H1 (cell line): ENCODE results near the gene DDX43. TPM values are rescaled to one million over a fixed set of nuclear protein-coding genes. Genes with fewer than 3 reads are reported as not detected.

ENCODE experiments used
- CTCF ChIA-PET: fragments of 300-600 bp; sonication (Branson Sonifier 250); formaldehyde crosslinking; loops from one replicate; lab custom pipeline; 2021; ENCODE audit not compliant: partially characterized antibody; lab: Charles Lee
- POLR2A ChIA-PET: fragments of 300-600 bp; sonication (Branson Sonifier 250); formaldehyde crosslinking; loops from one replicate; lab custom pipeline; 2021; ENCODE audit warnings: inconsistent platforms; ENCODE audit not compliant: partially characterized antibody; lab: Charles Lee
- DNase-seq, 2 experiments: peaks; one replicate each; pipeline versions ENCODE4 v3.0.0 to v3.0.0-alpha.2; 2010 to 2022; ENCODE audit warnings: low spot score in 2 of 2, low read depth in 1 of 2, mixed read lengths in 1 of 2
- FAIRE-seq: peaks from 2 replicates; lab custom pipeline; 2011; peaks lifted over from hg19 to GRCh38; lab: Jason Lieb, UNC
- H2AFZ ChIP-seq: 2 replicates; pipeline ENCODE4 v1.8.1; 2012; ENCODE audit warnings: low read length, inconsistent platforms
- H2AK5ac ChIP-seq: 2 replicates; pipeline ENCODE4 v1.6.1; 2013; ENCODE audit warnings: low read depth, low read length
- H2BK120ac ChIP-seq: replicated peaks from 2 replicates; pipeline ENCODE3; 2013; ENCODE audit warnings: low read depth, low read length, inconsistent platforms
- H2BK12ac ChIP-seq: 2 replicates; pipeline ENCODE4 v1.6.1; 2013; ENCODE audit warnings: low read depth, low read length
- H2BK15ac ChIP-seq: 2 replicates; pipeline ENCODE4 v1.6.1; 2013; ENCODE audit warnings: low read length
- H2BK20ac ChIP-seq: 2 replicates; pipeline ENCODE4 v1.6.1; 2013; ENCODE audit warnings: low read length
- H2BK5ac ChIP-seq: 2 replicates; pipeline ENCODE4 v1.6.1; 2013; ENCODE audit warnings: low read depth, low read length
- H3K14ac ChIP-seq: 2 replicates; pipeline ENCODE4 v1.6.1; 2013; ENCODE audit warnings: inconsistent platforms; ENCODE audit not compliant: insufficient read length
- H3K18ac ChIP-seq: 2 replicates; pipeline ENCODE4 v1.6.1; 2013; ENCODE audit warnings: low read length; ENCODE audit errors: extremely low read depth
- H3K23ac ChIP-seq: 2 replicates; pipeline ENCODE4 v1.6.1; 2013; ENCODE audit warnings: inconsistent platforms; ENCODE audit not compliant: insufficient read length
- H3K23me2 ChIP-seq: 2 replicates; pipeline ENCODE4 v1.6.1; 2013; ENCODE audit warnings: low read depth, low read length
- H3K27ac ChIP-seq: 2 replicates; pipeline ENCODE4 v1.6.1; 2011; ENCODE audit warnings: low read depth, low read length, inconsistent platforms
- H3K27me3 ChIP-seq, 4 experiments: replicated peaks in 1 of 4; 1 replicate in 1 of 4; 2 replicates in 3 of 4; pipeline versions ENCODE4 v1.6.1 to v1.8.1; 2011 to 2013; ENCODE audit warnings: low read length in 3 of 4, mild to moderate bottlenecking in 3 of 4, inconsistent platforms in 2 of 4, mixed read lengths in 2 of 4, moderate library complexity in 1 of 4; ENCODE audit not compliant: control insufficient read depth in 3 of 4, insufficient read depth in 3 of 4; ENCODE audit errors: extremely low read depth in 1 of 4
- H3K36me3 ChIP-seq, 4 experiments: 2 replicates each; pipeline versions ENCODE4 v1.6.1 to v1.8.1; 2011 to 2013; ENCODE audit warnings: mild to moderate bottlenecking in 4 of 4, low read length in 3 of 4, moderate library complexity in 2 of 4, control low read depth in 1 of 4, inconsistent platforms in 1 of 4; ENCODE audit not compliant: insufficient read depth in 4 of 4, control insufficient read depth in 2 of 4
- H3K4ac ChIP-seq: replicated peaks from 2 replicates; pipeline ENCODE3; 2013; ENCODE audit warnings: low read length, low read depth, mixed read lengths, inconsistent platforms; ENCODE audit not compliant: insufficient read length
- H3K4me1 ChIP-seq, 4 experiments: replicated peaks in 1 of 4; 1 replicate in 1 of 4; 2 replicates in 3 of 4; pipeline versions ENCODE4 v1.6.1 to v1.8.1; 2011 to 2013; ENCODE audit warnings: low read length in 3 of 4, inconsistent platforms in 2 of 4, mixed read lengths in 1 of 4; ENCODE audit not compliant: insufficient read depth in 4 of 4, control insufficient read depth in 3 of 4
- H3K4me2 ChIP-seq, 2 experiments: 2 replicates each; pipeline versions ENCODE4 v1.6.1 to v1.8.1; 2011 to 2013; ENCODE audit warnings: low read depth in 2 of 2, low read length in 2 of 2, control low read depth in 1 of 2, inconsistent platforms in 1 of 2, mild to moderate bottlenecking in 1 of 2; ENCODE audit not compliant: insufficient read depth in 1 of 2
- H3K4me3 ChIP-seq, 4 experiments: fragments of 200-600, 300-600 bp in 1 of 4; sonication (generic), shearing (Covaris generic), sonication (Bioruptor Twin) in 1 of 4; 2 replicates each; pipeline versions ENCODE4 v1.5.1 to v1.8.1; 2011 to 2016; ENCODE audit warnings: low read length in 4 of 4, low read depth in 3 of 4, control low read depth in 2 of 4, inconsistent platforms in 2 of 4, mild to moderate bottlenecking in 2 of 4, mixed read lengths in 1 of 4, moderate library complexity in 1 of 4; ENCODE audit not compliant: insufficient read depth in 2 of 4; ENCODE audit errors: extremely low read depth in 1 of 4
- H3K56ac ChIP-seq: replicated peaks from 2 replicates; pipeline ENCODE3; 2013; ENCODE audit warnings: low read depth, mild to moderate bottlenecking, mixed read lengths, low read length, inconsistent platforms; ENCODE audit not compliant: insufficient read length
- H3K79me1 ChIP-seq: 2 replicates; pipeline ENCODE4 v1.6.1; 2013; ENCODE audit warnings: low read depth, low read length, control low read depth
- H3K79me2 ChIP-seq, 2 experiments: 2 replicates each; pipeline versions ENCODE4 v1.6.1 to v1.8.1; 2012 to 2013; ENCODE audit warnings: low read length in 2 of 2, mild to moderate bottlenecking in 2 of 2, inconsistent platforms in 1 of 2; ENCODE audit not compliant: insufficient read depth in 2 of 2, control insufficient read depth in 1 of 2
- H3K9ac ChIP-seq, 4 experiments: replicated peaks in 1 of 4; 1 replicate in 1 of 4; 2 replicates in 3 of 4; pipeline versions ENCODE4 v1.6.1 to v1.8.1; 2011 to 2013; ENCODE audit warnings: low read depth in 3 of 4, low read length in 3 of 4, control low read depth in 2 of 4, mild to moderate bottlenecking in 2 of 4, moderate library complexity in 2 of 4, inconsistent platforms in 1 of 4; ENCODE audit errors: extremely low read depth in 1 of 4
- H3K9me3 ChIP-seq, 2 experiments: 2 replicates each; pipeline versions ENCODE4 v1.6.1 to v1.8.1; 2012 to 2013; ENCODE audit warnings: mild to moderate bottlenecking in 2 of 2, moderate library complexity in 2 of 2, control low read depth in 1 of 2, inconsistent platforms in 1 of 2, low read depth in 1 of 2, low read length in 1 of 2, mixed read lengths in 1 of 2; ENCODE audit not compliant: insufficient read depth in 2 of 2
- H4K20me1 ChIP-seq, 2 experiments: replicated peaks in 1 of 2; 2 replicates each; pipeline versions ENCODE3 to v1.8.1; 2011 to 2013; ENCODE audit warnings: inconsistent platforms in 2 of 2, low read length in 2 of 2, mild to moderate bottlenecking in 1 of 2; ENCODE audit not compliant: insufficient read depth in 2 of 2, control insufficient read depth in 1 of 2
- H4K5ac ChIP-seq: 2 replicates; pipeline ENCODE4 v1.6.1; 2013; ENCODE audit warnings: low read length, low read depth, mixed read lengths, inconsistent platforms; ENCODE audit not compliant: insufficient read length
- H4K8ac ChIP-seq: 2 replicates; pipeline ENCODE4 v1.8.0; 2013; ENCODE audit warnings: mild to moderate bottlenecking, moderate library complexity, low read length, inconsistent platforms; ENCODE audit not compliant: insufficient read depth; ENCODE audit errors: extremely low read depth
- H4K91ac ChIP-seq: replicated peaks from 2 replicates; pipeline ENCODE3; 2013; ENCODE audit warnings: low read length, mixed read lengths, inconsistent platforms; ENCODE audit not compliant: insufficient read length
- EZH2 ChIP-seq: fragments of 200-600 bp; sonication (generic); IDR thresholded peaks from 2 replicates; pipeline ENCODE4 v1.7.1; 2012; ENCODE audit warnings: low read depth, mild to moderate bottlenecking, moderate library complexity, low read length, inconsistent platforms; ENCODE audit not compliant: severe bottlenecking
- MAFK ChIP-seq: IDR thresholded peaks from 2 replicates; pipeline ENCODE4 v1.6.1; 2012; ENCODE audit warnings: low read depth, mild to moderate bottlenecking, improper control_type of control experiment, low read length
- RNF2 ChIP-seq: fragments of 200-900, 300-1000 bp; sonication (generic); IDR thresholded peaks from 2 replicates; pipeline ENCODE4 v1.7.1; 2016; ENCODE audit warnings: borderline replicate concordance, low read depth, mild to moderate bottlenecking, antibody characterized with exemption, low read length; ENCODE audit not compliant: poor library complexity, severe bottlenecking; ENCODE audit errors: missing control alignments
- SIRT6 ChIP-seq: IDR thresholded peaks from one replicate; pipeline ENCODE4 v1.7.1; 2012; ENCODE audit warnings: low read length, inconsistent platforms
- WGBS, 2 experiments: shearing (Covaris generic) in 1 of 2; methylation state at CpG; one replicate each; pipeline versions ENCODE4 v1.1.6 to v1.1.7; 2013 to 2015; ENCODE audit warnings: low lambda C conversion rate in 2 of 2, mixed read lengths in 2 of 2, inconsistent platforms in 1 of 2, low coverage in 1 of 2, missing lambda C conversion rate in 1 of 2; ENCODE audit not compliant: insufficient replicate concordance in 2 of 2, insufficient coverage in 1 of 2, insufficient read length in 1 of 2; ENCODE audit errors: extremely low coverage in 1 of 2, missing lambda C conversion rate in 1 of 2; 5-methylcytosine and 5-hydroxymethylcytosine counted together
- polyA plus RNA-seq, 7 experiments: library from polyadenylated mRNA; depleted of rRNA in 3 of 7; stranded (reverse) in 5 of 7; unstranded in 2 of 7; fragments of >200 nt in 5 of 7; fragments of 200-250 nt in 2 of 7; gene quantifications; 1 replicate in 5 of 7; 2 replicates in 1 of 7; 4 replicates in 1 of 7; pipeline versions ENCODE4 v1.2.1 to v1.2.3, GENCODE V29; 2011 to 2013; ENCODE audit warnings: missing spikeins in 2 of 7, mixed read lengths in 2 of 7
- total RNA-seq: library from RNA; stranded (reverse); fragmentation: NEBNext Ultra II Directional; extraction: Animal tissue kit (Norgen Biotek cat#: 25700); gene quantifications from 2 replicates; pipeline ENCODE4 v1.2.1, GENCODE V29; 2021

Gene DDX43
- total and polyA plus RNA-seq, 2 of the 8 experiments (the other 6 are each of a cell fraction or from before 2014, with no cell fraction given), result 0.05 TPM; not detected in 1

- no peak overlapping the region for H3K27ac ChIP-seq
- no peak overlapping the region for H2BK5ac ChIP-seq
- DNase-seq (no peak), FAIRE-seq (no peak)
- H3K9me3 ChIP-seq, result no peaks in the 10 kb centered on the region
- no peak overlapping the region for H4K91ac ChIP-seq
- no peak overlapping the region for H3K14ac ChIP-seq
- no peak for TF ChIP-seq RNF2
- TF ChIP-seq MAFK, result no peak
- no peak for TF ChIP-seq SIRT6
- TF ChIP-seq EZH2, result no peak
- H3K23me2 ChIP-seq, result no peaks in the 10 kb centered on the region; the same call in 1 of the 2 replicates
- H3K4ac ChIP-seq, result no peak overlapping the region
- no peak overlapping the region for H3K9ac ChIP-seq
- H2BK20ac ChIP-seq, result no peak overlapping the region
- no peak overlapping the region for H3K23ac ChIP-seq
- no peaks in the 10 kb centered on the region for H3K36me3 ChIP-seq
- no peaks in the 10 kb centered on the region for H3K79me1 ChIP-seq
- H4K8ac ChIP-seq, result no peak overlapping the region
- 91% methylated on average over 3 of the region's 3 CpGs; no CpG with 5 or more reads in 1 of the 2 experiments for WGBS, 2 experiments
- H4K20me1 ChIP-seq, result no peaks in the 10 kb centered on the region
- no peak overlapping the region for H2AFZ ChIP-seq
- H3K79me2 ChIP-seq, result no peaks in the 10 kb centered on the region; a peak in 1 of 4 replicates
- peaks cover 0 to 4% (median 2%) of the 10 kb centered on the region in 4 experiments; a peak in 4 of 7 replicates for H3K27me3 ChIP-seq
- CTCF ChIA-PET, result no interaction called here
- H4K5ac ChIP-seq, result no peak overlapping the region
- no peak overlapping the region for H2AK5ac ChIP-seq
- no peak overlapping the region for H2BK120ac ChIP-seq
- no peak overlapping the region for H3K18ac ChIP-seq
- peaks cover 0 to 2% (median under 1%) of the 10 kb centered on the region in 4 experiments; a peak in 2 of 7 replicates for H3K4me1 ChIP-seq
- H3K4me2 ChIP-seq, result no peak overlapping the region
- H3K4me3 ChIP-seq, result no peak overlapping the region
- no peak overlapping the region for H2BK15ac ChIP-seq
- H2BK12ac ChIP-seq, result no peak overlapping the region
- POLR2A ChIA-PET, result no interaction called here
- H3K56ac ChIP-seq, result no peak overlapping the region
These were observed 61.4 kb downstream of the DDX43 start for GRCh38 chr6:73455865-73456629.
